PFSK-1 (cell line): ENCODE results near the gene AHNAK2.

Source experiments
- FOXP2 ChIP-seq: optimal IDR thresholded peaks from 2 replicates; pipeline ENCODE3; 2011; ENCODE audit warnings: borderline replicate concordance, control low read depth, inconsistent platforms; ENCODE audit not compliant: insufficient read depth; ENCODE audit errors: extremely low read length, extremely low read depth
- POLR2AphosphoS5 ChIP-seq: IDR thresholded peaks from 2 replicates; pipeline ENCODE4 v1.6.1; 2012; ENCODE audit warnings: low read depth, mild to moderate bottlenecking, control low read depth, low read length, moderate library complexity
- SIN3A ChIP-seq: IDR thresholded peaks from 2 replicates; pipeline ENCODE4 v1.6.1; 2012; ENCODE audit warnings: mild to moderate bottlenecking, low read length, moderate library complexity, borderline replicate concordance; ENCODE audit not compliant: insufficient read depth
- TAF1 ChIP-seq: IDR thresholded peaks from 2 replicates; pipeline ENCODE4 v1.6.1; 2012; ENCODE audit warnings: low read length, control low read depth, borderline replicate concordance; ENCODE audit not compliant: insufficient read depth
- TF ChIP-seq, protein P1 (sequence below), 2 experiments: IDR thresholded peaks; 2 replicates each; pipeline versions ENCODE4 v1.6.1 to v1.8.0; 2011 to 2012; ENCODE audit warnings: low read depth in 2 of 2, low read length in 2 of 2, control low read depth in 1 of 2, inconsistent platforms in 1 of 2, mild to moderate bottlenecking in 1 of 2, moderate library complexity in 1 of 2; ENCODE audit not compliant: insufficient read depth in 1 of 2

Gene AHNAK2

DNA sequence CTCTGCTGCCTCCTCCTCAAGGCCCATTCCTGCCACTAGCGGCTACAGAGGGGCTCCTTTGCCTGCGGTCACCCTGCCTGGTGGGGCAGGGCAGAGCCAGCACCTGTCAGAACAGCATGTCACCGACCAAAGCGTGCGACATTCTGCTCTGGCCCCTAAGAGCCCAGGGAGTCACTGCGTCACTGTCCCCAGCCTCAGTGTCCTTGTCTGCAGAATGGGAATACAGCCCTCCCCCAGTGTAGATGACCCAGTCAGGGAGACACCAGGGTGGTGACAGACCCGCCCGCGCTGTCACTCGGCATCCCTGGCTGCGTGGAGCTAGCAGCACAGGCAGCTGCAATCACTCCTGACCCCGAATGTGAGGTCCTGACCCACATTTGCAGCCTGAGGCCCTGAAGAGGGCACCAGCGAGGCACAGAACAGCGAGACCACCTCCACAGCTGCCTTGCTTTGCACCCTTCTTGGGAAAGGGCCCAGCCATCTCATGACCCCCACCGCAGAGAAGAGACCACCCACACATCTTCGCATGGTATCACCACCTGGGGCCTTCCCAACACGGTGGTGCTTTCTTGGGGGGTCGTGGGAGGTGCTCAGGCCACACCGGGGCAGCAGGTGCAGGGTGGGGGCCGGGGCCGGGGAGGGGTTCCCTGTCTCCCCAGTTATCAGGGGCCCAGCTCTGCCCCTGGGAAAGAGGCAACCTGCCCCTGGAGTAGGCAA is 2.5 kb downstream of the AHNAK2 start:
- no peak for TF ChIP-seq POLR2AphosphoS5
- TF ChIP-seq, protein P1, sequence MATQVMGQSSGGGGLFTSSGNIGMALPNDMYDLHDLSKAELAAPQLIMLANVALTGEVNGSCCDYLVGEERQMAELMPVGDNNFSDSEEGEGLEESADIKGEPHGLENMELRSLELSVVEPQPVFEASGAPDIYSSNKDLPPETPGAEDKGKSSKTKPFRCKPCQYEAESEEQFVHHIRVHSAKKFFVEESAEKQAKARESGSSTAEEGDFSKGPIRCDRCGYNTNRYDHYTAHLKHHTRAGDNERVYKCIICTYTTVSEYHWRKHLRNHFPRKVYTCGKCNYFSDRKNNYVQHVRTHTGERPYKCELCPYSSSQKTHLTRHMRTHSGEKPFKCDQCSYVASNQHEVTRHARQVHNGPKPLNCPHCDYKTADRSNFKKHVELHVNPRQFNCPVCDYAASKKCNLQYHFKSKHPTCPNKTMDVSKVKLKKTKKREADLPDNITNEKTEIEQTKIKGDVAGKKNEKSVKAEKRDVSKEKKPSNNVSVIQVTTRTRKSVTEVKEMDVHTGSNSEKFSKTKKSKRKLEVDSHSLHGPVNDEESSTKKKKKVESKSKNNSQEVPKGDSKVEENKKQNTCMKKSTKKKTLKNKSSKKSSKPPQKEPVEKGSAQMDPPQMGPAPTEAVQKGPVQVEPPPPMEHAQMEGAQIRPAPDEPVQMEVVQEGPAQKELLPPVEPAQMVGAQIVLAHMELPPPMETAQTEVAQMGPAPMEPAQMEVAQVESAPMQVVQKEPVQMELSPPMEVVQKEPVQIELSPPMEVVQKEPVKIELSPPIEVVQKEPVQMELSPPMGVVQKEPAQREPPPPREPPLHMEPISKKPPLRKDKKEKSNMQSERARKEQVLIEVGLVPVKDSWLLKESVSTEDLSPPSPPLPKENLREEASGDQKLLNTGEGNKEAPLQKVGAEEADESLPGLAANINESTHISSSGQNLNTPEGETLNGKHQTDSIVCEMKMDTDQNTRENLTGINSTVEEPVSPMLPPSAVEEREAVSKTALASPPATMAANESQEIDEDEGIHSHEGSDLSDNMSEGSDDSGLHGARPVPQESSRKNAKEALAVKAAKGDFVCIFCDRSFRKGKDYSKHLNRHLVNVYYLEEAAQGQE (IDR thresholded peaks at IDR 0.05; ENCODE audit: insufficient read depth in 1 of 2, low read depth in 2 of 2, low read length in 2 of 2) = no peak
- no peak for TF ChIP-seq FOXP2
- TF ChIP-seq SIN3A = no peak
- no peak for TF ChIP-seq TAF1

DNA sequence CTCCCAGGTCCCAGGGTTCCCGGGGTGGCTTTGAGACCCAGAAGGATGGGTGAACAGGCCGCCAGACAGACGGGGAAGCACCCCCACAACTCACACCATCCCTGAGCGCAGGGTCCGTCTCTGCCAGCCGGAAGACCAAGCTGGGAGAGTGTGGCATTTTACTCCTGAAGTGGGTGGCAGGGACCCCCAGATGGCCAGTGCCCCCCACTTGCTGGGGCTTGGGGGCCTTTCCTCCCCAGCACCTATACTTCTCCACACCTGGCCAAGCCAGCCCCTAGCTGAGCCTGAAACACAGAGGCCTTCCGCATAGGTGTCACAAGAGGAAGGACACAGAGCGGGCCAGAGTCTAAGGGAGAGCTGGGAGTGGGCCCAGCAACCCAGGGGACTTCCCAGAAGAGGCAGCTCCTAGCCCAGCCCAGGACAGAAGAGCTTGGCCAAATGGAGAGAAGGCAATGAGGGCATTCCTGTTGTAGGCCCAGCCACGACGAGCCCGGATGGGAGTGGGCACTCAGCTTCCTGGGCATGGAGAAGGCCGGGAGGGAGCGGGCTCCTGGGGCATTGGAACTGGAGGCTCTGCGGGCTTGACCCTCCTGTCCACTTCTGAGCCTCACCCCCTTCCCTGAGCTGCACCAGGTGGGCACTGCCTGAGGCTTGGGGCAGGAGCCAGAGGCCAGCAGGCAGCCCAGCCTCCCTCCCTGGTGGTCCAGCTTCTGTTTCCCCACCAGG is 3.3 kb downstream of the AHNAK2 start:
- TF ChIP-seq TAF1 = no peak
- TF ChIP-seq SIN3A = no peak
- no peak for TF ChIP-seq FOXP2
- TF ChIP-seq, protein P1 (IDR thresholded peaks at IDR 0.05; ENCODE audit: insufficient read depth in 1 of 2, low read depth in 2 of 2, low read length in 2 of 2) = no peak
- no peak for TF ChIP-seq POLR2AphosphoS5

DNA sequence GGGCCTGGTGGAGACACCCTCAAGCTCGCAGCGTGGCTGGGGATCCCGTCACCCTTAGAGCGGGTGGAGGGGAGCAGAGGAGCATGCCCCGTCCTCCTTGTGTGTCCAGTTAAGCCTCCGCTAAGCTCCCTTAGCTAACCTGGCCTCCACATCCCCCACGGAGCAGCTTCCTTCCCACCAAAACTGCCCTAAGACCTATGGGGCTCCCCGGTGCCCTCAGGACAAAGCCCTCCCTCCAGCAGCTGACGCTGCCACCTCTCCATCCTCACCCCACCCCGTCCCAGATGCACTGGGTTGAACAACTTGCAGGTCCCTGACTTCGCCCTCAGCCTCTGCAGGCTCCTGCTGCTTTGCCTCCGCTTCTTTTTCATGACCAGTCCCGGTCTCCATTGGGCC is 4.0 kb downstream of the AHNAK2 start:
- TF ChIP-seq SIN3A = no peak
- no peak for TF ChIP-seq TAF1

DNA sequence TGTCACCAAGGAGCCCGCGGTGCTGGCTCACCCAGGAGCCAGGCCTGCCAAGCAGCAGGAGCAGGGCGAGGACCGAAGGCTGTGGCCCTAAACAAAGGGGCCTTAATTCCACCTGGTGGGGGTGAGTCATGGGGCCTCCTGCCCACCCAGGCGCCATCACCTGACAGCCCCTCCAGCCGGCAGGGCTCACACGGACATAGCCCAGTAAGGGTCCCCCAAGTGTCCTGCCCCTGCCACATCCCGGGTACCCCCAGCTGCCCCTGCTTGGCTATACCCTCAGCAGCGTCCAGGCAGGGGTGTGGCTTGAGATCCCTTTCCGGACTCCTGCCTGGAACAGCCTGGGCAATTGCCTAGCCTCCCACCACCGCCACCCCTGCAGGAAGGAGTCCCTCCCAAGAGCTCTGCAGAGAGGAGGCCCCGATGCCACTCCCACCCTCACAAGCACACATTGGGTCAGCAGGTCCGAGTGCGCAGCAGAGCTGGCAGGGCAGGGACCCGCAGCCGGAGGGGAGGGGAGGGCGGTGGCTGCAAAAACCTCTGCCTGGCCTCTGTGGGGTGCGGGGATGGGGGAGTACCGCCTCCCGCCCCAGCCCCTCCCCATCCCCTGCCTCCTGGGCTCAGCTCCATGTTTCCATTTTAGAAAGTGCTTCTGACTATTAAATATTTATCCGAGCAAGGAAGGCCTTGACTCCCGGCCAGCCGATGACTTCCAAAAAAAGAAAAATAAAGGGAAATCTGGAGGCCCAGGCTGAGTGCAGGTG is 4.6 kb downstream of the AHNAK2 start:
- TF ChIP-seq SIN3A (no peak), POLR2AphosphoS5 (no peak), TAF1 (no peak), FOXP2 (no peak)
- TF ChIP-seq, protein P1 (IDR thresholded peaks at IDR 0.05; ENCODE audit: insufficient read depth in 1 of 2, low read depth in 2 of 2, low read length in 2 of 2) = no peak

DNA sequence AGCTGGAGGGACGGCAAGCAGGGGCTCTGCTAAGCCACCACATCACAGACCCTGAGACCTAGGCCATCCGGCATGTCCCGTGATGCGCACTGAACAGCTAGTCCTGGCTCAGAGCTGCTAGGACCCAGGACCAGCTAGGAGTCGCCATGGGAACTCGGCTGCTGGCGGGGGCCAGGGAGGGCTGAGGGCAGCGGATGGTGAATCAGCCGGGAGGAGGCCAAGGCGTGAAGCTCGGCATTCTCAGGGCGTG is 5.1 kb downstream of the AHNAK2 start:
- TF ChIP-seq POLR2AphosphoS5 (no peak), FOXP2 (no peak), TAF1 (no peak), SIN3A (no peak)
- TF ChIP-seq, protein P1 (IDR thresholded peaks at IDR 0.05; ENCODE audit: insufficient read depth in 1 of 2, low read depth in 2 of 2, low read length in 2 of 2) = no peak
